Sigmoid colon (tissue), 7 donors: Measurements from ENCODE around the gene CRBN. TPM values are rescaled to one million over a fixed set of nuclear protein-coding genes. Genes with fewer than 3 reads are reported as not detected.

Source experiments
- DNase-seq: peaks from one replicate; pipeline ENCODE4 v3.0.0-alpha.2; 2019
- H3K27ac ChIP-seq, 4 donors: fragments of 200-600 bp; sonication (generic); one replicate each; pipeline ENCODE4 v1.5.1; 2016 to 2019; ENCODE audit warnings: mild to moderate bottlenecking in 1 of 4
- H3K27me3 ChIP-seq, 3 donors: fragments of 200-600 bp; sonication (generic); one replicate each; pipeline ENCODE4 v1.5.1; 2019; ENCODE audit warnings: mild to moderate bottlenecking in 1 of 3
- H3K36me3 ChIP-seq, 4 donors: fragments of 200-600 bp; sonication (generic); one replicate each; pipeline ENCODE4 v1.5.1; 2016 to 2019
- H3K4me1 ChIP-seq, 4 donors: fragments of 200-600 bp; sonication (generic); one replicate each; pipeline ENCODE4 v1.5.1; 2017 to 2019
- H3K4me3 ChIP-seq, 4 donors: fragments of 200-600 bp; sonication (generic); one replicate each; pipeline ENCODE4 v1.5.1; 2017 to 2019; ENCODE audit warnings: mild to moderate bottlenecking in 2 of 4, moderate library complexity in 1 of 4
- H3K9me3 ChIP-seq, 4 donors: fragments of 200-600 bp in 3 of 4; sonication (generic) in 3 of 4; one replicate each; pipeline versions ENCODE4 v1.5.1 to v1.6.1; 2013 to 2019
- CTCF ChIP-seq, 4 experiments: fragments of 450-650 bp in 3 of 4; fragments of 200-600 bp in 1 of 4; IDR thresholded peaks; one replicate each; pipeline ENCODE4 v1.5.1; 2016 to 2019; ENCODE audit warnings: antibody characterized with exemption in 4 of 4, mild to moderate bottlenecking in 3 of 4, moderate library complexity in 2 of 4
- EP300 ChIP-seq, 4 donors: sonication (generic); formaldehyde crosslinking; IDR thresholded peaks; one replicate each; pipeline ENCODE4 v1.6.1; 2017; ENCODE audit warnings: antibody characterized with exemption in 4 of 4
- POLR2A ChIP-seq, 2 donors: fragments of 450-650 bp; IDR thresholded peaks; one replicate each; pipeline ENCODE4 v1.6.1; 2016; ENCODE audit warnings: antibody characterized with exemption in 2 of 2, mild to moderate bottlenecking in 2 of 2, moderate library complexity in 2 of 2
- POLR2AphosphoS5 ChIP-seq, 4 donors: sonication (generic); formaldehyde crosslinking; IDR thresholded peaks; one replicate each; pipeline ENCODE4 v1.6.1; 2017; ENCODE audit warnings: antibody characterized with exemption in 4 of 4
- WGBS, 2 donors: extraction: QIAGEN DNeasy Blood & Tissue Kit; methylation state at CpG; one replicate each; pipeline ENCODE4 v1.1.7; 2013; 5-methylcytosine and 5-hydroxymethylcytosine counted together
- intact Hi-C: fragments of 100-400 bp; cut with DNase I; formaldehyde crosslinking; loops from one replicate; pipeline ENCODE4 v1.15.1; 2023
- polyA plus RNA-seq, 3 donors: library from polyadenylated mRNA; stranded (reverse); fragments of 200-250 nt; gene quantifications; one replicate each; pipeline ENCODE4 v1.2.3, GENCODE V29; 2013
- total RNA-seq, 4 donors: library from RNA; depleted of rRNA; stranded (reverse); fragments of >200 nt; gene quantifications; one replicate each; pipeline ENCODE4 v1.1.0, GENCODE V29; 2016
- donor health status: healthy with polysubstance abuse.
- donor health status: Bipolar disorder and iron deficiency.
- donor health status: healthy.

CRBN gene
- total and polyA plus RNA-seq, 7 donors, result 24.6 to 271 (median 61.9) TPM

- Histone ChIP-seq H3K27ac (no peak overlapping the region), H3K27me3 (no peaks in the 10 kb centered on the region), H3K4me3 (no peak overlapping the region), H3K9me3 (no peaks in the 10 kb centered on the region), H3K4me1 (no peaks in the 10 kb centered on the region), H3K36me3 (no peaks in the 10 kb centered on the region)
- no peak for DNase-seq
- peak; percentile 21 to 70 (median 51) for TF ChIP-seq CTCF (IDR thresholded peaks at IDR 0.05)
- no peak for TF ChIP-seq POLR2AphosphoS5 (IDR thresholded peaks at IDR 0.05)
- intact Hi-C loops, result loop anchor here (2.0 to 5.0 kb wide), 2 partner anchors 1072 to 1088 kb away; no protein-coding TSS in a partner anchor
- WGBS, 2 donors, result 26 to 32% methylated on average over 7 of the region's 7 CpGs
Measured at GRCh38 chr3:3200632-3201212, 21.2 kb upstream of the CRBN start.

- no peaks in the 10 kb centered on the region for H3K27me3 ChIP-seq
- H3K9me3 ChIP-seq, result no peaks in the 10 kb centered on the region
- no peak overlapping the region for H3K4me3 ChIP-seq
- H3K36me3 ChIP-seq, result no peaks in the 10 kb centered on the region
- WGBS, 2 donors, result 63 to 64% methylated on average over 2 of the region's 2 CpGs
- H3K4me1 ChIP-seq, result no peaks in the 10 kb centered on the region
- intact Hi-C loops, result no loop called here
- TF ChIP-seq POLR2A (IDR thresholded peaks at IDR 0.05) (no peak), EP300 (IDR thresholded peaks at IDR 0.05) (no peak), POLR2AphosphoS5 (IDR thresholded peaks at IDR 0.05) (no peak), CTCF (IDR thresholded peaks at IDR 0.05) (no peak)
- no peak overlapping the region for H3K27ac ChIP-seq
- no peak for DNase-seq
Measured at GRCh38 chr3:3199306-3199705, 19.8 kb upstream of the CRBN start.

- TF ChIP-seq POLR2A (IDR thresholded peaks at IDR 0.05) (no peak), EP300 (IDR thresholded peaks at IDR 0.05) (no peak), POLR2AphosphoS5 (IDR thresholded peaks at IDR 0.05) (no peak), CTCF (IDR thresholded peaks at IDR 0.05) (no peak)
- no peak for DNase-seq
- 44 to 52% methylated on average over 6 of the region's 6 CpGs for WGBS, 2 donors
- Histone ChIP-seq H3K4me3 (no peak overlapping the region), H3K4me1 (no peaks in the 10 kb centered on the region), H3K27ac (no peak overlapping the region), H3K9me3 (no peaks in the 10 kb centered on the region), H3K36me3 (no peaks in the 10 kb centered on the region), H3K27me3 (no peaks in the 10 kb centered on the region)
- intact Hi-C loops, result no loop called here
Measured at GRCh38 chr3:3196148-3196861, 16.8 kb upstream of the CRBN start.

GRCh38 chr3:3194861-3195260 lies 15.4 kb upstream of the CRBN start:
- intact Hi-C loops, result no loop called here
- no peaks in the 10 kb centered on the region for H3K27me3 ChIP-seq

More at GRCh38 chr3:3194861-3195260, 15.4 kb upstream of the CRBN start:
- Histone ChIP-seq H3K27ac (no peak overlapping the region), H3K9me3 (no peaks in the 10 kb centered on the region), H3K36me3 (no peaks in the 10 kb centered on the region), H3K4me3 (no peak overlapping the region), H3K4me1 (no peaks in the 10 kb centered on the region)
- no peak for DNase-seq
- no peak for TF ChIP-seq CTCF (IDR thresholded peaks at IDR 0.05)
- no peak for TF ChIP-seq EP300 (IDR thresholded peaks at IDR 0.05)
- TF ChIP-seq POLR2A (IDR thresholded peaks at IDR 0.05), result no peak
- TF ChIP-seq POLR2AphosphoS5 (IDR thresholded peaks at IDR 0.05), result no peak
